Prostate gland (tissue), 2 donors: ENCODE data around the gene TYW1B.

Experiments
- CTCF ChIP-seq, 4 experiments: fragments of 200-600 bp in 2 of 4; fragments of 450-650 bp in 2 of 4; sonication (generic) in 2 of 4; IDR thresholded peaks; 1 replicate in 3 of 4; 2 replicates in 1 of 4; pipeline ENCODE4 v1.5.1; 2016 to 2019; ENCODE audit warnings: antibody characterized with exemption in 4 of 4, mild to moderate bottlenecking in 2 of 4, moderate library complexity in 2 of 4
- POLR2A ChIP-seq: fragments of 450-650 bp; IDR thresholded peaks from one replicate; pipeline ENCODE4 v1.6.1; 2016; ENCODE audit warnings: antibody characterized with exemption, mild to moderate bottlenecking
- POLR2AphosphoS5 ChIP-seq: sonication (generic); formaldehyde crosslinking; IDR thresholded peaks from one replicate; pipeline ENCODE4 v1.6.1; 2017; ENCODE audit warnings: antibody characterized with exemption

DNA sequence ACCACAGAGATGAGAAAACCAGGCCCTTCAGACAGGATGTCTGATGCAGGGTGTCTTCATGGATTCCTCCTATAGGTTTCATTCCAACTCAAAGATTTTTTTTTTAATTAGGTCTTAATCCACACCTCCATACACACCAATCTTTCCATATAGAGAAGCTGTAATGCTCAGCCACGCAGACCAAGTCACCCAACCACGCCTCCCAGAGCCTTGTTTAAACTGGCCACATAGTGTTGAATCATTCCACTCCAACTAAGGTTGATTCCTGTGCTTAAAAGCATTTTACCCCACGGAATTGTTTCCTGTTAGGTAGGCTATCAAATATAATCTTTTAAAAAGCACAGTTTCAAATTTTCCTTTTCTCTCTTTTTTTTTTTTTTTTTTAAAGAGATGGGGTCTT lies 153.6 kb downstream of the TYW1B start:
- no peak for TF ChIP-seq CTCF (IDR thresholded peaks at IDR 0.05)
- TF ChIP-seq POLR2AphosphoS5, result no peak
- no peak for TF ChIP-seq POLR2A
